DMS 273 (cell line): Measurements from ENCODE around the gene SGPP2.
"Not testable (repeated sequence)": the region's sequence is repeated elsewhere in the genome, so short reads cannot be mapped to it uniquely, and the experiment has no call there.

Experiments used
- DNase-seq: peaks from one replicate; lab custom pipeline; 2025; ENCODE audit not compliant: unreplicated experiment; lab: John Stamatoyannopoulos, UW

Gene SGPP2

GRCh38 chr2:222424729-222425671, 657 bp downstream of the SGPP2 start:
- DNase-seq = peak; percentile 68

GRCh38 chr2:222427646-222428301, 3.4 kb downstream of the SGPP2 start:
- no peak for DNase-seq

GRCh38 chr2:222430071-222430470, 5.7 kb downstream of the SGPP2 start:
- no peak for DNase-seq

GRCh38 chr2:222430681-222431080, 6.3 kb downstream of the SGPP2 start:
- no peak for DNase-seq

- no peak for DNase-seq
Measured at GRCh38 chr2:222431869-222432268, 7.5 kb downstream of the SGPP2 start.

- DNase-seq = no peak
Measured at GRCh38 chr2:222433332-222434173, 9.2 kb downstream of the SGPP2 start.

GRCh38 chr2:222434204-222434603, 9.9 kb downstream of the SGPP2 start:
- no peak for DNase-seq

- DNase-seq = not testable (repeated sequence)
Measured at GRCh38 chr2:222435400-222436039, 11.2 kb downstream of the SGPP2 start.

- peak; percentile 65 for DNase-seq
Measured at GRCh38 chr2:222436040-222436413, 11.7 kb downstream of the SGPP2 start.

GRCh38 chr2:222439692-222440091, 15.3 kb downstream of the SGPP2 start:
- DNase-seq = no peak

GRCh38 chr2:222440673-222441422, 16.5 kb downstream of the SGPP2 start:
- DNase-seq = no peak

- peak; percentile 19 for DNase-seq
Measured at GRCh38 chr2:222442665-222443064, 18.3 kb downstream of the SGPP2 start.

GRCh38 chr2:222445227-222445626, 20.9 kb downstream of the SGPP2 start:
- no peak for DNase-seq

GRCh38 chr2:222447131-222447530, 22.8 kb downstream of the SGPP2 start:
- DNase-seq = no peak

- peak; percentile 83 for DNase-seq
Measured at GRCh38 chr2:222448748-222449181, 24.4 kb downstream of the SGPP2 start.

- peak; percentile 86 for DNase-seq
Measured at GRCh38 chr2:222450021-222450420, 25.7 kb downstream of the SGPP2 start.

GRCh38 chr2:222451224-222451674, 26.9 kb downstream of the SGPP2 start:
- DNase-seq = peak; percentile 73

GRCh38 chr2:222452422-222452950, 28.1 kb downstream of the SGPP2 start:
- no peak for DNase-seq

GRCh38 chr2:222456479-222457077, 32.2 kb downstream of the SGPP2 start:
- DNase-seq = no peak
